Measurements from ENCODE around the gene RTL10. TPM values are rescaled to one million over a fixed set of nuclear protein-coding genes. Genes with fewer than 3 reads are reported as not detected.

Gene RTL10
- total and polyA plus RNA-seq, 2 of the 13 experiments (the other 11 are each of a cell fraction or from before 2014, with no cell fraction given): 14.1 to 15.8 TPM

- TF ChIP-seq MIER2 (CRISPR knock-in tag; IDR thresholded peaks at IDR 0.05): no peak
- TF ChIP-seq ZNF350 (CRISPR knock-in tag; IDR thresholded peaks at IDR 0.05; ENCODE audit: borderline replicate concordance, low read depth): peak; percentile 74; the same call in 1 of the 2 replicates
- TF ChIP-seq GATAD2A (CRISPR knock-in tag; IDR thresholded peaks at IDR 0.05): peak; percentile 72
- 0 out of 2 replicates have a peak, but pooled peaks have one; percentile 41 for TF ChIP-seq HIC2 (CRISPR knock-in tag; IDR thresholded peaks at IDR 0.05; ENCODE audit: low read depth)
- peak; percentile 87 for TF ChIP-seq HOXA3 (CRISPR knock-in tag; IDR thresholded peaks at IDR 0.05)
- TF ChIP-seq ETV5 (CRISPR knock-in tag; IDR thresholded peaks at IDR 0.05; ENCODE audit: borderline replicate concordance): peak; percentile 60; the same call in 1 of the 2 replicates
- TF ChIP-seq HNF4G (IDR thresholded peaks at IDR 0.05; ENCODE audit: borderline replicate concordance, low read depth, low read length): peak; percentile 83
- TF ChIP-seq HNF4G (CRISPR knock-in tag; IDR thresholded peaks at IDR 0.05; ENCODE audit: borderline replicate concordance, low read depth): no peak
- TF ChIP-seq, protein P1, sequence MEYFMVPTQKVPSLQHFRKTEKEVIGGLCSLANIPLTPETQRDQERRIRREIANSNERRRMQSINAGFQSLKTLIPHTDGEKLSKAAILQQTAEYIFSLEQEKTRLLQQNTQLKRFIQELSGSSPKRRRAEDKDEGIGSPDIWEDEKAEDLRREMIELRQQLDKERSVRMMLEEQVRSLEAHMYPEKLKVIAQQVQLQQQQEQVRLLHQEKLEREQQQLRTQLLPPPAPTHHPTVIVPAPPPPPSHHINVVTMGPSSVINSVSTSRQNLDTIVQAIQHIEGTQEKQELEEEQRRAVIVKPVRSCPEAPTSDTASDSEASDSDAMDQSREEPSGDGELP (IDR thresholded peaks at IDR 0.05; ENCODE audit: borderline replicate concordance, low read depth): no peak
- no peak for TF ChIP-seq ZMAT5 (CRISPR knock-in tag; IDR thresholded peaks at IDR 0.05; ENCODE audit: borderline replicate concordance, low read depth)
- TF ChIP-seq ZNF441 (CRISPR knock-in tag; IDR thresholded peaks at IDR 0.05; ENCODE audit: borderline replicate concordance): no peak
- TF ChIP-seq CSRNP2 (CRISPR knock-in tag; conservative IDR thresholded peaks at IDR 0.05; ENCODE audit: low read depth): no peak
- TF ChIP-seq, protein P2, sequence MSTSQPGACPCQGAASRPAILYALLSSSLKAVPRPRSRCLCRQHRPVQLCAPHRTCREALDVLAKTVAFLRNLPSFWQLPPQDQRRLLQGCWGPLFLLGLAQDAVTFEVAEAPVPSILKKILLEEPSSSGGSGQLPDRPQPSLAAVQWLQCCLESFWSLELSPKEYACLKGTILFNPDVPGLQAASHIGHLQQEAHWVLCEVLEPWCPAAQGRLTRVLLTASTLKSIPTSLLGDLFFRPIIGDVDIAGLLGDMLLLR (CRISPR knock-in tag; IDR thresholded peaks at IDR 0.05): 0 out of 2 replicates have a peak, but pooled peaks have one; percentile 6
- TF ChIP-seq FLYWCH1 (CRISPR knock-in tag; IDR thresholded peaks at IDR 0.05): peak; percentile 60; the same call in 1 of the 2 replicates
- TF ChIP-seq FOXP1 (IDR thresholded peaks at IDR 0.05): no peak
- no peak for TF ChIP-seq FOXP1 (CRISPR knock-in tag; IDR thresholded peaks at IDR 0.05)
- TF ChIP-seq ZNF317 (CRISPR knock-in tag; IDR thresholded peaks at IDR 0.05): no peak
- TF ChIP-seq, protein P3, sequence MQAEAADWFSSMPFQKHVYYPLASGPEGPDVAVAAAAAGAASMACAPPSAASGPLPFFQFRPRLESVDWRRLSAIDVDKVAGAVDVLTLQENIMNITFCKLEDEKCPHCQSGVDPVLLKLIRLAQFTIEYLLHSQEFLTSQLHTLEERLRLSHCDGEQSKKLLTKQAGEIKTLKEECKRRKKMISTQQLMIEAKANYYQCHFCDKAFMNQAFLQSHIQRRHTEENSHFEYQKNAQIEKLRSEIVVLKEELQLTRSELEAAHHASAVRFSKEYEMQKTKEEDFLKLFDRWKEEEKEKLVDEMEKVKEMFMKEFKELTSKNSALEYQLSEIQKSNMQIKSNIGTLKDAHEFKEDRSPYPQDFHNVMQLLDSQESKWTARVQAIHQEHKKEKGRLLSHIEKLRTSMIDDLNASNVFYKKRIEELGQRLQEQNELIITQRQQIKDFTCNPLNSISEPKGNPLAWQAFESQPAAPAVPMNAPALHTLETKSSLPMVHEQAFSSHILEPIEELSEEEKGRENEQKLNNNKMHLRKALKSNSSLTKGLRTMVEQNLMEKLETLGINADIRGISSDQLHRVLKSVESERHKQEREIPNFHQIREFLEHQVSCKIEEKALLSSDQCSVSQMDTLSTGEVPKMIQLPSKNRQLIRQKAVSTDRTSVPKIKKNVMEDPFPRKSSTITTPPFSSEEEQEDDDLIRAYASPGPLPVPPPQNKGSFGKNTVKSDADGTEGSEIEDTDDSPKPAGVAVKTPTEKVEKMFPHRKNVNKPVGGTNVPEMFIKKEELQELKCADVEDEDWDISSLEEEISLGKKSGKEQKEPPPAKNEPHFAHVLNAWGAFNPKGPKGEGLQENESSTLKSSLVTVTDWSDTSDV (CRISPR knock-in tag; IDR thresholded peaks at IDR 0.05): no peak
- no peak for TF ChIP-seq ZNF136 (CRISPR knock-in tag; IDR thresholded peaks at IDR 0.05; ENCODE audit: low read depth)
- TF ChIP-seq, protein P4, sequence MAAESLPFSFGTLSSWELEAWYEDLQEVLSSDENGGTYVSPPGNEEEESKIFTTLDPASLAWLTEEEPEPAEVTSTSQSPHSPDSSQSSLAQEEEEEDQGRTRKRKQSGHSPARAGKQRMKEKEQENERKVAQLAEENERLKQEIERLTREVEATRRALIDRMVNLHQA (CRISPR knock-in tag; IDR thresholded peaks at IDR 0.05): no peak
- peak; percentile 63 for TF ChIP-seq TEAD3 (CRISPR knock-in tag; optimal IDR thresholded peaks at IDR 0.05; ENCODE audit: borderline replicate concordance)
These were observed 1.1 kb upstream of the RTL10 start (continued) for GRCh38 chr22:19855504-19856409.

Measured in HepG2 (cell line).